H1 (cell line): Measurements from ENCODE around the gene CHMP6. TPM values are rescaled to one million over a fixed set of nuclear protein-coding genes. Genes with fewer than 3 reads are reported as not detected.

Experiments
- CTCF ChIA-PET: fragments of 300-600 bp; sonication (Branson Sonifier 250); formaldehyde crosslinking; loops from one replicate; lab custom pipeline; 2021; ENCODE audit not compliant: partially characterized antibody; lab: Charles Lee
- POLR2A ChIA-PET: fragments of 300-600 bp; sonication (Branson Sonifier 250); formaldehyde crosslinking; loops from one replicate; lab custom pipeline; 2021; ENCODE audit warnings: inconsistent platforms; ENCODE audit not compliant: partially characterized antibody; lab: Charles Lee
- DNase-seq, 2 experiments: peaks; one replicate each; pipeline versions ENCODE4 v3.0.0 to v3.0.0-alpha.2; 2010 to 2022; ENCODE audit warnings: low spot score in 2 of 2, low read depth in 1 of 2, mixed read lengths in 1 of 2
- FAIRE-seq: peaks from 2 replicates; lab custom pipeline; 2011; peaks lifted over from hg19 to GRCh38; lab: Jason Lieb, UNC
- H2AFZ ChIP-seq: 2 replicates; pipeline ENCODE4 v1.8.1; 2012; ENCODE audit warnings: low read length, inconsistent platforms
- H2AK5ac ChIP-seq: 2 replicates; pipeline ENCODE4 v1.6.1; 2013; ENCODE audit warnings: low read depth, low read length
- H2BK120ac ChIP-seq: replicated peaks from 2 replicates; pipeline ENCODE3; 2013; ENCODE audit warnings: low read depth, low read length, inconsistent platforms
- H2BK12ac ChIP-seq: 2 replicates; pipeline ENCODE4 v1.6.1; 2013; ENCODE audit warnings: low read depth, low read length
- H2BK15ac ChIP-seq: 2 replicates; pipeline ENCODE4 v1.6.1; 2013; ENCODE audit warnings: low read length
- H2BK20ac ChIP-seq: 2 replicates; pipeline ENCODE4 v1.6.1; 2013; ENCODE audit warnings: low read length
- H2BK5ac ChIP-seq: 2 replicates; pipeline ENCODE4 v1.6.1; 2013; ENCODE audit warnings: low read depth, low read length
- H3K14ac ChIP-seq: 2 replicates; pipeline ENCODE4 v1.6.1; 2013; ENCODE audit warnings: inconsistent platforms; ENCODE audit not compliant: insufficient read length
- H3K18ac ChIP-seq: 2 replicates; pipeline ENCODE4 v1.6.1; 2013; ENCODE audit warnings: low read length; ENCODE audit errors: extremely low read depth
- H3K23ac ChIP-seq: 2 replicates; pipeline ENCODE4 v1.6.1; 2013; ENCODE audit warnings: inconsistent platforms; ENCODE audit not compliant: insufficient read length
- H3K23me2 ChIP-seq: 2 replicates; pipeline ENCODE4 v1.6.1; 2013; ENCODE audit warnings: low read depth, low read length
- H3K27ac ChIP-seq: 2 replicates; pipeline ENCODE4 v1.6.1; 2011; ENCODE audit warnings: low read depth, low read length, inconsistent platforms
- H3K27me3 ChIP-seq, 4 experiments: replicated peaks in 1 of 4; 1 replicate in 1 of 4; 2 replicates in 3 of 4; pipeline versions ENCODE4 v1.6.1 to v1.8.1; 2011 to 2013; ENCODE audit warnings: low read length in 3 of 4, mild to moderate bottlenecking in 3 of 4, inconsistent platforms in 2 of 4, mixed read lengths in 2 of 4, moderate library complexity in 1 of 4; ENCODE audit not compliant: control insufficient read depth in 3 of 4, insufficient read depth in 3 of 4; ENCODE audit errors: extremely low read depth in 1 of 4
- H3K36me3 ChIP-seq, 4 experiments: 2 replicates each; pipeline versions ENCODE4 v1.6.1 to v1.8.1; 2011 to 2013; ENCODE audit warnings: mild to moderate bottlenecking in 4 of 4, low read length in 3 of 4, moderate library complexity in 2 of 4, control low read depth in 1 of 4, inconsistent platforms in 1 of 4; ENCODE audit not compliant: insufficient read depth in 4 of 4, control insufficient read depth in 2 of 4
- H3K4ac ChIP-seq: replicated peaks from 2 replicates; pipeline ENCODE3; 2013; ENCODE audit warnings: low read length, low read depth, mixed read lengths, inconsistent platforms; ENCODE audit not compliant: insufficient read length
- H3K4me1 ChIP-seq, 4 experiments: replicated peaks in 1 of 4; 1 replicate in 1 of 4; 2 replicates in 3 of 4; pipeline versions ENCODE4 v1.6.1 to v1.8.1; 2011 to 2013; ENCODE audit warnings: low read length in 3 of 4, inconsistent platforms in 2 of 4, mixed read lengths in 1 of 4; ENCODE audit not compliant: insufficient read depth in 4 of 4, control insufficient read depth in 3 of 4
- H3K4me2 ChIP-seq, 2 experiments: 2 replicates each; pipeline versions ENCODE4 v1.6.1 to v1.8.1; 2011 to 2013; ENCODE audit warnings: low read depth in 2 of 2, low read length in 2 of 2, control low read depth in 1 of 2, inconsistent platforms in 1 of 2, mild to moderate bottlenecking in 1 of 2; ENCODE audit not compliant: insufficient read depth in 1 of 2
- H3K4me3 ChIP-seq, 4 experiments: fragments of 200-600, 300-600 bp in 1 of 4; sonication (generic), shearing (Covaris generic), sonication (Bioruptor Twin) in 1 of 4; 2 replicates each; pipeline versions ENCODE4 v1.5.1 to v1.8.1; 2011 to 2016; ENCODE audit warnings: low read length in 4 of 4, low read depth in 3 of 4, control low read depth in 2 of 4, inconsistent platforms in 2 of 4, mild to moderate bottlenecking in 2 of 4, mixed read lengths in 1 of 4, moderate library complexity in 1 of 4; ENCODE audit not compliant: insufficient read depth in 2 of 4; ENCODE audit errors: extremely low read depth in 1 of 4
- H3K56ac ChIP-seq: replicated peaks from 2 replicates; pipeline ENCODE3; 2013; ENCODE audit warnings: low read depth, mild to moderate bottlenecking, mixed read lengths, low read length, inconsistent platforms; ENCODE audit not compliant: insufficient read length
- H3K79me1 ChIP-seq: 2 replicates; pipeline ENCODE4 v1.6.1; 2013; ENCODE audit warnings: low read depth, low read length, control low read depth
- H3K79me2 ChIP-seq, 2 experiments: 2 replicates each; pipeline versions ENCODE4 v1.6.1 to v1.8.1; 2012 to 2013; ENCODE audit warnings: low read length in 2 of 2, mild to moderate bottlenecking in 2 of 2, inconsistent platforms in 1 of 2; ENCODE audit not compliant: insufficient read depth in 2 of 2, control insufficient read depth in 1 of 2
- H3K9ac ChIP-seq, 4 experiments: replicated peaks in 1 of 4; 1 replicate in 1 of 4; 2 replicates in 3 of 4; pipeline versions ENCODE4 v1.6.1 to v1.8.1; 2011 to 2013; ENCODE audit warnings: low read depth in 3 of 4, low read length in 3 of 4, control low read depth in 2 of 4, mild to moderate bottlenecking in 2 of 4, moderate library complexity in 2 of 4, inconsistent platforms in 1 of 4; ENCODE audit errors: extremely low read depth in 1 of 4
- H3K9me3 ChIP-seq, 2 experiments: 2 replicates each; pipeline versions ENCODE4 v1.6.1 to v1.8.1; 2012 to 2013; ENCODE audit warnings: mild to moderate bottlenecking in 2 of 2, moderate library complexity in 2 of 2, control low read depth in 1 of 2, inconsistent platforms in 1 of 2, low read depth in 1 of 2, low read length in 1 of 2, mixed read lengths in 1 of 2; ENCODE audit not compliant: insufficient read depth in 2 of 2
- H4K20me1 ChIP-seq, 2 experiments: replicated peaks in 1 of 2; 2 replicates each; pipeline versions ENCODE3 to v1.8.1; 2011 to 2013; ENCODE audit warnings: inconsistent platforms in 2 of 2, low read length in 2 of 2, mild to moderate bottlenecking in 1 of 2; ENCODE audit not compliant: insufficient read depth in 2 of 2, control insufficient read depth in 1 of 2
- H4K5ac ChIP-seq: 2 replicates; pipeline ENCODE4 v1.6.1; 2013; ENCODE audit warnings: low read length, low read depth, mixed read lengths, inconsistent platforms; ENCODE audit not compliant: insufficient read length
- H4K8ac ChIP-seq: 2 replicates; pipeline ENCODE4 v1.8.0; 2013; ENCODE audit warnings: mild to moderate bottlenecking, moderate library complexity, low read length, inconsistent platforms; ENCODE audit not compliant: insufficient read depth; ENCODE audit errors: extremely low read depth
- H4K91ac ChIP-seq: replicated peaks from 2 replicates; pipeline ENCODE3; 2013; ENCODE audit warnings: low read length, mixed read lengths, inconsistent platforms; ENCODE audit not compliant: insufficient read length
- JUND ChIP-seq: IDR thresholded peaks from 2 replicates; pipeline ENCODE4 v1.6.1; 2011; ENCODE audit warnings: mild to moderate bottlenecking, improper control_type of control experiment, low read length
- MAFK ChIP-seq: IDR thresholded peaks from 2 replicates; pipeline ENCODE4 v1.6.1; 2012; ENCODE audit warnings: low read depth, mild to moderate bottlenecking, improper control_type of control experiment, low read length
- NRF1 ChIP-seq: IDR thresholded peaks from 2 replicates; pipeline ENCODE4 v1.6.1; 2011; ENCODE audit warnings: mild to moderate bottlenecking, low read depth, low read length, improper control_type of control experiment
- TAF1 ChIP-seq: IDR thresholded peaks from 2 replicates; pipeline ENCODE4 v1.6.1; 2011; ENCODE audit warnings: mild to moderate bottlenecking, low read depth, low read length
- TEAD4 ChIP-seq: IDR thresholded peaks from 2 replicates; pipeline ENCODE4 v1.6.1; 2012; ENCODE audit warnings: low read depth, low read length, inconsistent platforms, mixed read lengths
- WGBS, 2 experiments: shearing (Covaris generic) in 1 of 2; methylation state at CpG; one replicate each; pipeline versions ENCODE4 v1.1.6 to v1.1.7; 2013 to 2015; ENCODE audit warnings: low lambda C conversion rate in 2 of 2, mixed read lengths in 2 of 2, inconsistent platforms in 1 of 2, low coverage in 1 of 2, missing lambda C conversion rate in 1 of 2; ENCODE audit not compliant: insufficient replicate concordance in 2 of 2, insufficient coverage in 1 of 2, insufficient read length in 1 of 2; ENCODE audit errors: extremely low coverage in 1 of 2, missing lambda C conversion rate in 1 of 2; 5-methylcytosine and 5-hydroxymethylcytosine counted together
- polyA plus RNA-seq, 7 experiments: library from polyadenylated mRNA; depleted of rRNA in 3 of 7; stranded (reverse) in 5 of 7; unstranded in 2 of 7; fragments of >200 nt in 5 of 7; fragments of 200-250 nt in 2 of 7; gene quantifications; 1 replicate in 5 of 7; 2 replicates in 1 of 7; 4 replicates in 1 of 7; pipeline versions ENCODE4 v1.2.1 to v1.2.3, GENCODE V29; 2011 to 2013; ENCODE audit warnings: missing spikeins in 2 of 7, mixed read lengths in 2 of 7
- total RNA-seq: library from RNA; stranded (reverse); fragmentation: NEBNext Ultra II Directional; extraction: Animal tissue kit (Norgen Biotek cat#: 25700); gene quantifications from 2 replicates; pipeline ENCODE4 v1.2.1, GENCODE V29; 2021
- TF ChIP-seq, protein P1 (sequence below): IDR thresholded peaks from 2 replicates; pipeline ENCODE4 v1.6.1; 2012; ENCODE audit warnings: inconsistent platforms

Gene CHMP6
- total and polyA plus RNA-seq, 2 of the 8 experiments (the other 6 are each of a cell fraction or from before 2014, with no cell fraction given), result 15.7 to 24.3 TPM

DNA sequence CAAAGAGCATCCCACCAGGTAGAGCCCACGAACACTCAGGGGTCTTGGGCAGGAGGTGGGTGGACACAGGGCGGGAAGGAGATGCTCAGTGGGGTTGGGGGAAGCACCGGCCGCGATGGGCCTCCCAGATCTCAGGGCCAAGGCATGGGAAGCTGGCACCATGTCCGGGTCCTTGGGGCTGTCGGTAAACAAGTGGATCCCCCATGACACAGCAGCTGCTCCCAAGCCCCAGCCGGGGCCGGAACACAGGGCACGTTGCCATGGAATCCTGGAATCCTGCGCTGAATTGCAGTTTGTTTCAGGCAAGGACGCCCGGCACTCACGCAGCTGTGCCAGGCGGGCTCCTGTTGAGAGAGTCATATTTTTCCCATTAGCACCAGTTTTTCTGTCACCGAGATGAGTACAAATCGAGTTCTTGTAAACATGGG lies 23.0 kb upstream of the CHMP6 start:
- no peak overlapping the region for H4K5ac ChIP-seq
- peaks cover 0 to 2% (median 0%) of the 10 kb centered on the region in 4 experiments; a peak in 1 of 8 replicates for H3K36me3 ChIP-seq
- H3K18ac ChIP-seq, result no peak overlapping the region
- ChIA-PET CTCF (interaction anchor here (0.6 to 1.6 kb wide), 5 partner anchors 11 to 469 kb away, joined by 3 to 7 read pairs (median 4); no protein-coding TSS in a partner anchor), POLR2A (interaction anchor here (1.0 to 1.6 kb wide), 2 partner anchors 10 to 31 kb away, joined by 4 to 5 read pairs; no protein-coding TSS in a partner anchor)
- TF ChIP-seq MAFK (no peak), TAF1 (no peak), TEAD4 (no peak), JUND (no peak), NRF1 (no peak)
- TF ChIP-seq, protein P1, sequence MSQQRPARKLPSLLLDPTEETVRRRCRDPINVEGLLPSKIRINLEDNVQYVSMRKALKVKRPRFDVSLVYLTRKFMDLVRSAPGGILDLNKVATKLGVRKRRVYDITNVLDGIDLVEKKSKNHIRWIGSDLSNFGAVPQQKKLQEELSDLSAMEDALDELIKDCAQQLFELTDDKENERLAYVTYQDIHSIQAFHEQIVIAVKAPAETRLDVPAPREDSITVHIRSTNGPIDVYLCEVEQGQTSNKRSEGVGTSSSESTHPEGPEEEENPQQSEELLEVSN, result no peak
- H3K27me3 ChIP-seq, result no peaks in the 10 kb centered on the region
- no peak overlapping the region for H2AK5ac ChIP-seq
- FAIRE-seq, result no peak
- no peaks in the 10 kb centered on the region for H3K79me1 ChIP-seq
- no peak overlapping the region for H3K27ac ChIP-seq
- H2BK120ac ChIP-seq, result no peak overlapping the region
- H2BK5ac ChIP-seq, result no peak overlapping the region
- H4K8ac ChIP-seq, result peak overlapping the region; percentile 68; the same call in 1 of the 2 replicates
- no peak overlapping the region for H2BK20ac ChIP-seq
- H2AFZ ChIP-seq, result no peak overlapping the region
- no peak overlapping the region for H3K4me2 ChIP-seq
- no peak overlapping the region for H2BK12ac ChIP-seq
- peaks cover 0 to 5% (median under 1%) of the 10 kb centered on the region in 4 experiments; a peak in 5 of 7 replicates for H3K4me1 ChIP-seq
- H3K9me3 ChIP-seq, result no peaks in the 10 kb centered on the region
- no peaks in the 10 kb centered on the region for H3K79me2 ChIP-seq
- H3K4ac ChIP-seq, result no peak overlapping the region
- H3K9ac ChIP-seq, result no peak overlapping the region
- H3K14ac ChIP-seq, result peak overlapping the region; percentile 80
- no peak overlapping the region for H4K91ac ChIP-seq
- no peak overlapping the region for H2BK15ac ChIP-seq
- H3K56ac ChIP-seq, result no peak overlapping the region
- H3K4me3 ChIP-seq, result no peak overlapping the region
- H3K23me2 ChIP-seq, result no peaks in the 10 kb centered on the region
- no peak overlapping the region for H3K23ac ChIP-seq
- DNase-seq, result no peak
- no peaks in the 10 kb centered on the region for H4K20me1 ChIP-seq
- WGBS, 2 experiments, result 91% methylated on average over 14 of the region's 17 CpGs; no CpG with 5 or more reads in 1 of the 2 experiments
